HepG2 (cell line): Measurements from ENCODE around the gene SPTBN4. TPM values are rescaled to one million over a fixed set of nuclear protein-coding genes. Genes with fewer than 3 reads are reported as not detected.

ENCODE experiments used
- ARID3A ChIP-seq: IDR thresholded peaks from 2 replicates; pipeline ENCODE4 v1.6.1; 2012; ENCODE audit warnings: low read depth, low read length, improper control_type of control experiment
- CEBPB ChIP-seq: IDR thresholded peaks from 2 replicates; pipeline ENCODE4 v1.6.1; 2011; ENCODE audit warnings: low read depth, low read length, improper control_type of control experiment, borderline replicate concordance
- GATA4 ChIP-seq: sonication (generic); IDR thresholded peaks from 2 replicates; pipeline ENCODE4 v1.6.1; 2016; ENCODE audit warnings: antibody characterized with exemption, low read depth, borderline replicate concordance
- IKZF5 ChIP-seq: IDR thresholded peaks from 2 replicates; pipeline ENCODE4 v1.6.1; 2018; ENCODE audit warnings: missing genetic modification reagents, mild to moderate bottlenecking, missing compliant biosample characterization
- JUNB ChIP-seq: sonication (generic); formaldehyde crosslinking; IDR thresholded peaks from 2 replicates; pipeline ENCODE4 v1.8.0; 2022; ENCODE audit warnings: missing genetic modification reagents, mild to moderate bottlenecking, borderline replicate concordance
- KMT2A ChIP-seq: sonication (generic); formaldehyde crosslinking; IDR thresholded peaks from 2 replicates; pipeline ENCODE4 v1.4.0; 2020; ENCODE audit warnings: missing genetic modification reagents
- LBX2 ChIP-seq: sonication (generic); formaldehyde crosslinking; IDR thresholded peaks from 2 replicates; pipeline ENCODE4 v1.5.0; 2020; ENCODE audit warnings: missing genetic modification reagents, mild to moderate bottlenecking, borderline replicate concordance
- ZBTB2 ChIP-seq: sonication (generic); formaldehyde crosslinking; IDR thresholded peaks from 2 replicates; pipeline ENCODE4 v1.8.0; 2022; ENCODE audit warnings: low read depth, missing genetic modification reagents
- ZNF207 ChIP-seq: fragments of 450-650 bp; IDR thresholded peaks from 2 replicates; pipeline ENCODE4 v1.6.1; 2016; ENCODE audit warnings: antibody characterized with exemption, borderline replicate concordance
- ZNF558 ChIP-seq: sonication (generic); formaldehyde crosslinking; IDR thresholded peaks from 2 replicates; pipeline ENCODE4 v1.9.0; 2022; ENCODE audit warnings: mild to moderate bottlenecking, missing genetic modification reagents, borderline replicate concordance
- ZNF639 ChIP-seq: conservative IDR thresholded peaks from 2 replicates; pipeline ENCODE4 v1.6.1; 2018; ENCODE audit warnings: missing genetic modification reagents
- ZNF687 ChIP-seq: sonication (generic); formaldehyde crosslinking; IDR thresholded peaks from 2 replicates; pipeline ENCODE4 v1.5.1; 2020; ENCODE audit warnings: mild to moderate bottlenecking, missing genetic modification reagents, moderate library complexity
- polyA plus RNA-seq, 8 experiments: library from polyadenylated mRNA; depleted of rRNA in 3 of 8; stranded (reverse) in 7 of 8; unstranded in 1 of 8; fragments of >200 nt; fragmentation: Illumina TruSeq in 4 of 8; extraction: Trizol in 4 of 8; gene quantifications; 2 replicates each; pipeline versions ENCODE4 v1.2.1 to v1.2.3, GENCODE V29; 2011 to 2016; ENCODE audit warnings: low read depth in 4 of 8, missing spikeins in 1 of 8, mixed read lengths in 1 of 8; ENCODE audit not compliant: insufficient read depth in 1 of 8
- total RNA-seq, 5 experiments: library from RNA; depleted of rRNA; stranded (reverse); fragments of >200 nt; fragmentation: Illumina TruSeq; extraction: Trizol; gene quantifications; 2 replicates each; pipeline ENCODE4 v1.2.3, GENCODE V29; 2016; ENCODE audit warnings: low read depth in 1 of 5

SPTBN4 gene
- total and polyA plus RNA-seq, 2 of the 13 experiments (the other 11 are each of a cell fraction or from before 2014, with no cell fraction given) = 0.11 TPM

- TF ChIP-seq ZNF687 (CRISPR knock-in tag) (peak; percentile 88), IKZF5 (0 out of 2 replicates have a peak, but pooled peaks have one; percentile 41), LBX2 (CRISPR knock-in tag) (peak; percentile 32; the same call in 1 of the 2 replicates), ZNF558 (CRISPR knock-in tag) (peak; percentile 57; the same call in 1 of the 2 replicates), ZNF639 (CRISPR knock-in tag) (peak; percentile 47; the same call in 1 of the 2 replicates), KMT2A (CRISPR knock-in tag) (no peak), ZBTB2 (CRISPR knock-in tag) (0 out of 2 replicates have a peak, but pooled peaks have one; percentile 43), ARID3A (no peak), GATA4 (no peak), CEBPB (no peak), ZNF207 (no peak), JUNB (CRISPR knock-in tag) (no peak)
These were observed 140.8 kb downstream of the SPTBN4 start (continued) for GRCh38 chr19:40607311-40608239.
